Heart left ventricle (tissue), 16 donors: ENCODE measurements around the gene ZNF750. TPM values are rescaled to one million over a fixed set of nuclear protein-coding genes. Genes with fewer than 3 reads are reported as not detected.

Source experiments
- ATAC-seq, 4 donors: fragments of 200-7000 bp; cut with Tn5 transposase; one replicate each; pipeline ENCODE4 v1.9.1; 2020 to 2022; ENCODE audit warnings: moderate library complexity in 4 of 4, mild to moderate bottlenecking in 3 of 4, moderate number of reproducible peaks in 1 of 4
- DNase-seq, 5 donors: peaks; one replicate each; pipeline ENCODE4 v3.0.0-alpha.2; 2020
- H3K27ac ChIP-seq, 12 donors: fragments of 200-600 bp; sonication (generic) in 4 of 12; one replicate each; pipeline versions ENCODE4 v1.5.0 to v1.8.0; 2016 to 2022; ENCODE audit warnings: mild to moderate bottlenecking in 2 of 12
- H3K27me3 ChIP-seq, 9 donors: fragments of 200-600 bp; sonication (generic) in 2 of 9; one replicate each; pipeline versions ENCODE4 v1.5.1 to v1.8.0; 2016 to 2022; ENCODE audit warnings: mild to moderate bottlenecking in 3 of 9
- H3K36me3 ChIP-seq, 9 donors: fragments of 200-600 bp; sonication (generic) in 2 of 9; one replicate each; pipeline versions ENCODE4 v1.5.0 to v1.8.0; 2018 to 2022; ENCODE audit warnings: mild to moderate bottlenecking in 2 of 9
- H3K4me1 ChIP-seq, 12 donors: fragments of 200-600 bp; sonication (generic) in 4 of 12; one replicate each; pipeline versions ENCODE4 v1.5.0 to v1.8.0; 2016 to 2022; ENCODE audit warnings: mild to moderate bottlenecking in 3 of 12
- H3K4me3 ChIP-seq, 12 donors: fragments of 200-600 bp; sonication (generic) in 4 of 12; one replicate each; pipeline versions ENCODE4 v1.5.0 to v1.8.0; 2017 to 2022; ENCODE audit warnings: mild to moderate bottlenecking in 9 of 12, moderate library complexity in 4 of 12
- H3K9me3 ChIP-seq, 12 donors: fragments of 200-600 bp; sonication (generic) in 4 of 12; one replicate each; pipeline versions ENCODE4 v1.5.0 to v1.8.0; 2016 to 2022; ENCODE audit warnings: mild to moderate bottlenecking in 1 of 12
- POLR2A ChIP-seq, 2 donors: fragments of 450-650 bp; IDR thresholded peaks; one replicate each; pipeline ENCODE4 v1.6.1; 2017; ENCODE audit warnings: antibody characterized with exemption in 2 of 2, mild to moderate bottlenecking in 2 of 2, moderate library complexity in 2 of 2
- WGBS, 4 donors: extraction: QIAGEN DNeasy Blood & Tissue Kit in 2 of 4; methylation state at CpG; one replicate each; pipeline versions ENCODE4 v1.1.5 to v1.1.7; 2013 to 2018; 5-methylcytosine and 5-hydroxymethylcytosine counted together
- intact Hi-C, 10 donors: fragments of 100-400 bp; cut with DNase I; formaldehyde crosslinking; loops; one replicate each; pipeline versions ENCODE4 v1.11.1 to v1.14.2; 2022
- polyA plus RNA-seq, 2 donors: library from polyadenylated mRNA; stranded (reverse); fragments of 200-250 nt; gene quantifications; one replicate each; pipeline ENCODE4 v1.2.3, GENCODE V29; 2013
- total RNA-seq, 9 donors: library from RNA; depleted of rRNA in 2 of 9; stranded (reverse); fragments of >200 nt in 2 of 9; fragmentation: NEBNext Ultra II Directional in 3 of 9; extraction: Animal tissue kit (Norgen Biotek cat#: 25700) in 3 of 9; gene quantifications; one replicate each; pipeline versions ENCODE4 v1.1.0 to v1.2.4, GENCODE V29; 2016 to 2023
- TF ChIP-seq, protein P1 (sequence below), 12 donors: fragments of 200-600 bp; sonication (generic) in 4 of 12; IDR thresholded peaks; one replicate each; pipeline versions ENCODE4 v1.5.0 to v1.8.0; 2018 to 2022; ENCODE audit warnings: antibody characterized with exemption in 12 of 12, mild to moderate bottlenecking in 5 of 12
- donor health status: ischemic (EF 13 %, LVEDD 7.1; RV severe dilation, severe dysfunction).
- donor health status: healthy with polysubstance abuse.
- donor health status: DM: no; HTN: yes; CAD: no.
- donor health status: DM: no; HTN: no; CAD: no.
- donor health status: ischemic (EF 25% LVEDD 6.9; RV normal size, moderate dysfunction).
- donor health status: ischemic (EF 25% LVEDD 5.7; RV mildly dilated, moderate dysfunction).
- donor health status: healthy.
- donor health status: DM: yes; HTN: yes; CAD: no.
- donor health status: ischemic (EF 35%, LVEDD 5.7; RV mildly dilated, moderate dysfunction).
- donor health status: nonischemic (EF 11% LVEDD 7.7; RV severe dilation, severe dysfunction).
- donor health status: DM: yes; HTN: yes; CAD: no.
- donor health status: PGD.
- donor health status: ischemic (EF 29% LVEDD 5.4; RV normal size, mild dysfunction).
- donor health status: nonischemic (EF 23%, LVEDD 6.1; RV moderate dilation, normal function).

ZNF750 gene
- total and polyA plus RNA-seq, 11 donors, result 0.08 to 0.38 (median 0.24) TPM; not detected in 7

- H3K9me3 ChIP-seq, result peaks cover 0 to 21% (median 8%) of the 10 kb centered on the region in 12 donors
- DNase-seq (peak in 2 of 5 donors; percentile 4 to 32), ATAC-seq (no peak)
- no peaks in the 10 kb centered on the region for H3K27me3 ChIP-seq
- H3K4me1 ChIP-seq, result peaks cover 0 to 2% (median 0%) of the 10 kb centered on the region in 12 donors
- TF ChIP-seq, protein P1, sequence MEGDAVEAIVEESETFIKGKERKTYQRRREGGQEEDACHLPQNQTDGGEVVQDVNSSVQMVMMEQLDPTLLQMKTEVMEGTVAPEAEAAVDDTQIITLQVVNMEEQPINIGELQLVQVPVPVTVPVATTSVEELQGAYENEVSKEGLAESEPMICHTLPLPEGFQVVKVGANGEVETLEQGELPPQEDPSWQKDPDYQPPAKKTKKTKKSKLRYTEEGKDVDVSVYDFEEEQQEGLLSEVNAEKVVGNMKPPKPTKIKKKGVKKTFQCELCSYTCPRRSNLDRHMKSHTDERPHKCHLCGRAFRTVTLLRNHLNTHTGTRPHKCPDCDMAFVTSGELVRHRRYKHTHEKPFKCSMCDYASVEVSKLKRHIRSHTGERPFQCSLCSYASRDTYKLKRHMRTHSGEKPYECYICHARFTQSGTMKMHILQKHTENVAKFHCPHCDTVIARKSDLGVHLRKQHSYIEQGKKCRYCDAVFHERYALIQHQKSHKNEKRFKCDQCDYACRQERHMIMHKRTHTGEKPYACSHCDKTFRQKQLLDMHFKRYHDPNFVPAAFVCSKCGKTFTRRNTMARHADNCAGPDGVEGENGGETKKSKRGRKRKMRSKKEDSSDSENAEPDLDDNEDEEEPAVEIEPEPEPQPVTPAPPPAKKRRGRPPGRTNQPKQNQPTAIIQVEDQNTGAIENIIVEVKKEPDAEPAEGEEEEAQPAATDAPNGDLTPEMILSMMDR (IDR thresholded peaks at IDR 0.05), result no peak
- no peak for TF ChIP-seq POLR2A (IDR thresholded peaks at IDR 0.05)
- H3K4me3 ChIP-seq, result no peak overlapping the region
- 88 to 95% (median 91%) methylated on average over 5 of the region's 5 CpGs for WGBS, 4 donors
- intact Hi-C loops, result no loop called here
- no peak overlapping the region for H3K27ac ChIP-seq
- peaks cover 0 to 64% (median 47%) of the 10 kb centered on the region in 9 donors for H3K36me3 ChIP-seq
Observed at GRCh38 chr17:82817947-82818346, 21.9 kb downstream of the ZNF750 start.

DNA sequence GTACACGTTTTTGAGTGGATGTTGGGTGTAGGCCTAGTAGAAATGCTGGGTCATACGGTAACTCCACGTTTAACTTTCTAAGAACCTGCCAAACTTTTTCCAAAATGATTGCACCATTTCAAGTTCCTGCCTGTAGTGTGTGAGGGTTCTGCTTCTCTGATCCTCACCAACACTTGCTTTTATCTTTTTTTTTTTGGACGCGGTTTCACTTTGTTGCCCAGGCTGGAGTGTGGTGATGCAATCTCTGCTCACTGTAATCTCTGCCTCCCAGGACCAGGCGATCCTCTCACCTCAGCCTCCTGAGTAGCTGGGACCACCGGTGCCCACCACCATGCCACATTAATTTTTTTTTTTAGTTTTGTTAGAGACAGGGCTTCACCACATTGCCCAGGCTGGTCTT is 23.5 kb downstream of the ZNF750 start:
- ATAC-seq (no peak), DNase-seq (peak in 1 of 5 donors; percentile 9)
- H3K4me3 ChIP-seq, result no peak overlapping the region
- H3K4me1 ChIP-seq, result no peaks in the 10 kb centered on the region
- no peak overlapping the region for H3K27ac ChIP-seq
- 79 to 84% (median 82%) methylated on average over 7 of the region's 7 CpGs for WGBS, 4 donors
- H3K36me3 ChIP-seq, result peaks cover 0 to 76% (median 54%) of the 10 kb centered on the region in 9 donors
- no peaks in the 10 kb centered on the region for H3K27me3 ChIP-seq
- intact Hi-C loops, result no loop called here
- H3K9me3 ChIP-seq, result peaks cover 0 to 21% (median 8%) of the 10 kb centered on the region in 12 donors
- TF ChIP-seq, protein P1 (IDR thresholded peaks at IDR 0.05), result no peak
- no peak for TF ChIP-seq POLR2A (IDR thresholded peaks at IDR 0.05)

- Histone ChIP-seq H3K27ac (no peak overlapping the region), H3K4me1 (no peaks in the 10 kb centered on the region), H3K36me3 (peaks cover 0 to 80% (median 58%) of the 10 kb centered on the region in 9 donors), H3K4me3 (no peak overlapping the region), H3K9me3 (peaks cover 0 to 17% (median 8%) of the 10 kb centered on the region in 12 donors), H3K27me3 (no peaks in the 10 kb centered on the region)
- no peak for DNase-seq
- TF ChIP-seq, protein P1 (IDR thresholded peaks at IDR 0.05), result no peak
- intact Hi-C loops, result no loop called here
- 83 to 92% (median 88%) methylated on average over 13 of the region's 13 CpGs for WGBS, 4 donors
- no peak for ATAC-seq
Observed at GRCh38 chr17:82815790-82816305, 24.0 kb downstream of the ZNF750 start.

- H3K36me3 ChIP-seq, result peaks cover 0 to 78% (median 62%) of the 10 kb centered on the region in 9 donors
- no peaks in the 10 kb centered on the region for H3K4me1 ChIP-seq
- TF ChIP-seq, protein P1 (IDR thresholded peaks at IDR 0.05), result no peak
- TF ChIP-seq POLR2A (IDR thresholded peaks at IDR 0.05), result no peak
- H3K9me3 ChIP-seq, result peaks cover 0 to 12% (median 5%) of the 10 kb centered on the region in 12 donors
- no peaks in the 10 kb centered on the region for H3K27me3 ChIP-seq
- ATAC-seq (peak in 1 of 4 donors; percentile 35), DNase-seq (peak in 1 of 5 donors; percentile 22)
- 80 to 90% (median 86%) methylated on average over 5 of the region's 5 CpGs for WGBS, 4 donors
- intact Hi-C loops, result no loop called here
- H3K4me3 ChIP-seq, result no peak overlapping the region
- no peak overlapping the region for H3K27ac ChIP-seq
Observed at GRCh38 chr17:82815354-82815753, 24.5 kb downstream of the ZNF750 start.
